MM.1S (cell line): ENCODE results near the gene MRPL43.

ENCODE experiments used
- CTCF ChIP-seq: fragments of 300-600 bp; sonication (generic); IDR thresholded peaks from 2 replicates; pipeline ENCODE4 v1.5.1; 2016; ENCODE audit warnings: antibody characterized with exemption, low read length, mixed read lengths
- EZH2phosphoT487 ChIP-seq: fragments of 300-600 bp; sonication (generic); IDR thresholded peaks from 2 replicates; pipeline ENCODE4 v1.6.1; 2018; ENCODE audit warnings: antibody characterized with exemption, low read length

DNA sequence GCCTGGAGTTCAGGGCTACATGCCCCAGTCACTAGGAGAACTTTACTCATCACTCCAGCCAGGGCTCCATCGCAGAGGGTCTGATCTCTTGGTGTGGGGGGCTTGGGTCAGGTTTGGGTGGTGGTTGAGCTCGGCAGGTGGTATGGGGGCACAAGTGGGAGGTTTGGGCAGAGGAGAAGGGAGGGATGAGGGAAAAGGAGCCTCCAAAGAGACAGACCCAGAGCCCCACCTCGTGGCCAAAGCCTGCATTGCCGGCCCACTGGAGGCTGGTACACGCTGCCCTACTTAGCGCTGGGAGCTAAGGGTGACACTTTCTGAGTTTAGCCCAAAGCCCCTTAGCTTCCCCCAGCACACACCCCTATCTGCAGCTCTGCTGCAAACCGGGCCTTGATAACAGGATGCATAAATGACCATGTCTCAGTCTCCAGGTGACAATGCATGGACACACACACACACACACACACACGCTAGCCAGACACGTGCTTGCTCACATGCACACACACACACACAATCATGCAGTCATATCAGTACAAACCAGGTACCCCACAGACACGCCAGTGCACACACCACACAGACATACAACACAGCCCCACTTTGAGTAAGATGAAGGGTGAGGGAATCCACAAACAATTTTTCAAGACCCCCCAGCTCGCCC lies 27.1 kb upstream of the MRPL43 start:
- TF ChIP-seq CTCF (peak; percentile 89), EZH2phosphoT487 (no peak)
